Thoracic aorta (tissue), 2 donors: ENCODE results near the gene CLC. TPM values are rescaled to one million over a fixed set of nuclear protein-coding genes. Genes with fewer than 3 reads are reported as not detected.
"Not testable (repeated sequence)": the region's sequence is repeated elsewhere in the genome, so short reads cannot be mapped to it uniquely, and the experiment has no call there.

Source experiments
- ATAC-seq: fragments of 150-250 bp; one replicate; pipeline ENCODE4 v1.8.0; 2017; ENCODE audit warnings: low read depth; ENCODE audit not compliant: insufficient number of reproducible peaks, low FRiP score
- DNase-seq: peaks from one replicate; pipeline ENCODE4 v3.0.0-alpha.2; 2020; ENCODE audit warnings: low spot score
- H3K27ac ChIP-seq, 2 donors: fragments of 200-600 bp; sonication (generic); 1 replicate in 1 of 2; 2 replicates in 1 of 2; pipeline ENCODE4 v1.5.1; 2016; ENCODE audit warnings: mild to moderate bottlenecking in 2 of 2, moderate library complexity in 2 of 2
- H3K27me3 ChIP-seq: fragments of 200-600 bp; sonication (generic); replicated peaks from 2 replicates; pipeline ENCODE4 v1.6.0; 2016; ENCODE audit warnings: mild to moderate bottlenecking; ENCODE audit not compliant: insufficient read depth
- H3K36me3 ChIP-seq: fragments of 200-600 bp; sonication (generic); one replicate; pipeline ENCODE4 v1.5.1; 2016
- H3K4me1 ChIP-seq, 2 donors: fragments of 200-600 bp; sonication (generic); 1 replicate in 1 of 2; 2 replicates in 1 of 2; pipeline versions ENCODE4 v1.5.1 to v1.6.0; 2016; ENCODE audit warnings: low read depth in 2 of 2, mild to moderate bottlenecking in 1 of 2; ENCODE audit not compliant: control insufficient read depth in 1 of 2
- H3K4me3 ChIP-seq: fragments of 200-600 bp; sonication (generic); 2 replicates; pipeline ENCODE4 v1.5.1; 2016; ENCODE audit warnings: mild to moderate bottlenecking
- H3K9me3 ChIP-seq: fragments of 200-600 bp; sonication (generic); 2 replicates; pipeline ENCODE4 v1.5.1; 2016
- CTCF ChIP-seq: fragments of 200-600 bp; sonication (generic); IDR thresholded peaks from one replicate; pipeline ENCODE4 v1.5.1; 2019; ENCODE audit warnings: antibody characterized with exemption
- total RNA-seq, 2 donors: library from RNA; depleted of rRNA; stranded (reverse); fragments of >200 nt; gene quantifications; one replicate each; pipeline versions ENCODE4 v1.1.0 to v1.2.3, GENCODE V29; 2016

CLC gene
- total RNA-seq, 2 donors from 2014 or later = not detected

GRCh38 chr19:39765091-39766076 lies 27.6 kb upstream of the CLC start:
- peak; percentile 49 for TF ChIP-seq CTCF
- DNase-seq (no peak), ATAC-seq (no peak)
- Histone ChIP-seq H3K9me3 (no peaks in the 10 kb centered on the region), H3K36me3 (no peaks in the 10 kb centered on the region), H3K4me1 (no peaks in the 10 kb centered on the region), H3K4me3 (no peak overlapping the region), H3K27ac (no peak overlapping the region), H3K27me3 (no peaks in the 10 kb centered on the region)

GRCh38 chr19:39761851-39762250 lies 24.0 kb upstream of the CLC start:
- not testable (repeated sequence) for H3K9me3 ChIP-seq, H3K4me1 ChIP-seq, H3K4me3 ChIP-seq, H3K27me3 ChIP-seq, ATAC-seq, H3K27ac ChIP-seq, H3K36me3 ChIP-seq, DNase-seq

GRCh38 chr19:39759457-39760184 lies 21.8 kb upstream of the CLC start:
- DNase-seq (no peak), ATAC-seq (no peak)
- H3K36me3 ChIP-seq = no peaks in the 10 kb centered on the region
- H3K27ac ChIP-seq = no peak overlapping the region
- no peak overlapping the region for H3K4me3 ChIP-seq
- no peak for TF ChIP-seq CTCF
- H3K27me3 ChIP-seq = no peaks in the 10 kb centered on the region
- H3K4me1 ChIP-seq = no peaks in the 10 kb centered on the region
- no peaks in the 10 kb centered on the region for H3K9me3 ChIP-seq

GRCh38 chr19:39754971-39755370 lies 17.1 kb upstream of the CLC start:
- Histone ChIP-seq H3K36me3 (no peaks in the 10 kb centered on the region), H3K27ac (no peak overlapping the region), H3K4me1 (no peaks in the 10 kb centered on the region), H3K4me3 (no peak overlapping the region), H3K9me3 (no peaks in the 10 kb centered on the region), H3K27me3 (peaks cover 5% of the 10 kb centered on the region)
- ATAC-seq = no peak
- DNase-seq = no peak
- no peak for TF ChIP-seq CTCF

GRCh38 chr19:39754544-39754943 lies 16.7 kb upstream of the CLC start:
- Histone ChIP-seq H3K4me3 (no peak overlapping the region), H3K4me1 (no peaks in the 10 kb centered on the region), H3K27ac (no peak overlapping the region), H3K9me3 (no peaks in the 10 kb centered on the region), H3K27me3 (peaks cover 5% of the 10 kb centered on the region), H3K36me3 (no peaks in the 10 kb centered on the region)
- DNase-seq (no peak), ATAC-seq (no peak)
- TF ChIP-seq CTCF = no peak
